ENCODE measurements around the gene ST6GAL2.

DNA sequence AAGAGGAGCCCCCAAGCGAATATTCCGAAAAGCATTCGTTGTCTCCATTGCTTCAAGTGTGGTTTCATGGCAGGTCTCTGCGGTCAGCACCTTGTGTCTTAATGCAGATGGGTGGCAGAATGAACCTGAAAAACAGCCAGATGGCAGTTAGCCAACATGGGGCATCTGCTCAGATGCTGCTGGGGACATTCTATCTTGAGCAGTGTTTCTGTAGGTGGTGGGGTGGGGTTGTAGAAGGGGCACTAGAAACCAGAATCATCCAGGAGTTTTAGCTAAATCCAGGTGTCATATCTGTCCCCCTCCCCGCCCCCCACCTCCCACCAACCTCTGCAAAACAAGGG is 42.1 kb downstream of the ST6GAL2 start:
- TF ChIP-seq, protein P1, sequence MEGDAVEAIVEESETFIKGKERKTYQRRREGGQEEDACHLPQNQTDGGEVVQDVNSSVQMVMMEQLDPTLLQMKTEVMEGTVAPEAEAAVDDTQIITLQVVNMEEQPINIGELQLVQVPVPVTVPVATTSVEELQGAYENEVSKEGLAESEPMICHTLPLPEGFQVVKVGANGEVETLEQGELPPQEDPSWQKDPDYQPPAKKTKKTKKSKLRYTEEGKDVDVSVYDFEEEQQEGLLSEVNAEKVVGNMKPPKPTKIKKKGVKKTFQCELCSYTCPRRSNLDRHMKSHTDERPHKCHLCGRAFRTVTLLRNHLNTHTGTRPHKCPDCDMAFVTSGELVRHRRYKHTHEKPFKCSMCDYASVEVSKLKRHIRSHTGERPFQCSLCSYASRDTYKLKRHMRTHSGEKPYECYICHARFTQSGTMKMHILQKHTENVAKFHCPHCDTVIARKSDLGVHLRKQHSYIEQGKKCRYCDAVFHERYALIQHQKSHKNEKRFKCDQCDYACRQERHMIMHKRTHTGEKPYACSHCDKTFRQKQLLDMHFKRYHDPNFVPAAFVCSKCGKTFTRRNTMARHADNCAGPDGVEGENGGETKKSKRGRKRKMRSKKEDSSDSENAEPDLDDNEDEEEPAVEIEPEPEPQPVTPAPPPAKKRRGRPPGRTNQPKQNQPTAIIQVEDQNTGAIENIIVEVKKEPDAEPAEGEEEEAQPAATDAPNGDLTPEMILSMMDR (conservative IDR thresholded peaks at IDR 0.05): no peak
- TF ChIP-seq EZH2 (IDR thresholded peaks at IDR 0.05; ENCODE audit: low read depth): no peak
